GM12873 (cell line): Measurements from ENCODE around the gene SLC7A6.

ENCODE experiments used
- TF ChIP-seq, protein P1 (sequence below): IDR thresholded peaks from 2 replicates; pipeline ENCODE4 v1.5.1; 2012; ENCODE audit warnings: low read depth, mild to moderate bottlenecking, moderate library complexity, low read length, control low read depth; ENCODE audit not compliant: insufficient read depth; ENCODE audit errors: missing control alignments

Gene SLC7A6

DNA sequence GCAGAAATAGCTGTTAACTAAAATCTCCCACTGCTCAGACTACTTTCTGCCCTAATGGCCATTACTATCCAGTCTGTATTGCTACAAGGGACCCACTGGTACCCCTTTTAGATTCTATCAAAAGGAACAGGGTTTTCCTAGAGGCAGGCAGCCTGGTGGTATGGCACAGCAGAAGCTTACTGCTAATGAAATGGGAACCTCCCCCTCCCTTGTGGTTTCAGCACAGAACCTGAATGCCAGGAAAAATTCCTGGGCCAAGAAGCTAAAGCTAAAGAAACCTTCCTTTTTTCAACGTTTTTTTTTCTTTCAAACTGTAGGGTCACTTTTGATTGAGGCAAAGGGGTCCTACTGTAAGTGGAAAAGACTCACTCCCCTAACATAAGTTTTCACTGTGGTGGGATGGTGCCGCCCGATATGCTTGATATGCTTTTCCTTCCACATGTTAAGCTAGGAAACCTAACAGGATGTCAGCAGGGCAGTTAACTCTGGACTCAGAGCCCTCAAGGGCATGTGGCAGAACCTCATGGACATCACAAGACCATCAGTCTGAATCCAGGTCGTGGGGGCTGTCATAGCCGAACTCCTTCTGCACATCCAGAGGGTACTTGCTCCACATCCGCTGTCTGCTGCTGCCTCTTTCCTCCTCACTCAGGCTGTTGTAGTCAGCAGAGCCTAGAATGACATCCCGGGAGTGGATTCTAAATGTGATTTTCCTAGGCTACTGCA is 36.6 kb downstream of the SLC7A6 start:
- TF ChIP-seq, protein P1, sequence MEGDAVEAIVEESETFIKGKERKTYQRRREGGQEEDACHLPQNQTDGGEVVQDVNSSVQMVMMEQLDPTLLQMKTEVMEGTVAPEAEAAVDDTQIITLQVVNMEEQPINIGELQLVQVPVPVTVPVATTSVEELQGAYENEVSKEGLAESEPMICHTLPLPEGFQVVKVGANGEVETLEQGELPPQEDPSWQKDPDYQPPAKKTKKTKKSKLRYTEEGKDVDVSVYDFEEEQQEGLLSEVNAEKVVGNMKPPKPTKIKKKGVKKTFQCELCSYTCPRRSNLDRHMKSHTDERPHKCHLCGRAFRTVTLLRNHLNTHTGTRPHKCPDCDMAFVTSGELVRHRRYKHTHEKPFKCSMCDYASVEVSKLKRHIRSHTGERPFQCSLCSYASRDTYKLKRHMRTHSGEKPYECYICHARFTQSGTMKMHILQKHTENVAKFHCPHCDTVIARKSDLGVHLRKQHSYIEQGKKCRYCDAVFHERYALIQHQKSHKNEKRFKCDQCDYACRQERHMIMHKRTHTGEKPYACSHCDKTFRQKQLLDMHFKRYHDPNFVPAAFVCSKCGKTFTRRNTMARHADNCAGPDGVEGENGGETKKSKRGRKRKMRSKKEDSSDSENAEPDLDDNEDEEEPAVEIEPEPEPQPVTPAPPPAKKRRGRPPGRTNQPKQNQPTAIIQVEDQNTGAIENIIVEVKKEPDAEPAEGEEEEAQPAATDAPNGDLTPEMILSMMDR: no peak

DNA sequence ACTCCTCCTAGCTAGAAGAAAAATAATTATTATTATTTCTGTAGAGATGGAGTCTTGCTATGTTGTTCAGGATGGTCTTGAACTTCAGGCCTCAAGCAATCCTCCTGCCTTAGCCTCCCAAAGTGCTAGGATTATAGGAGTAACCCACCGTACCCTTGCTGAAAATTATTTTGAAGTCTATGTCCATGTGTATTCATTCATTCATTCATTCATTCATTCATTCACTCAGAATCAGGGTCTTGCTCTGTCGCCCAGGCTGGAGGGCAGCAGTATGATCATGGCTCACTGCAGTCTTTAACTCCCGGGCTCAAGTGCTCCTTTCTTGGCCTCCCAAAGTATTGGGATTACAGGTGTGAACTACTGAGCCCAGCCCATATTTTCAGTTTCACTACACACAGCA is 42.3 kb downstream of the SLC7A6 start:
- TF ChIP-seq, protein P1: no peak

DNA sequence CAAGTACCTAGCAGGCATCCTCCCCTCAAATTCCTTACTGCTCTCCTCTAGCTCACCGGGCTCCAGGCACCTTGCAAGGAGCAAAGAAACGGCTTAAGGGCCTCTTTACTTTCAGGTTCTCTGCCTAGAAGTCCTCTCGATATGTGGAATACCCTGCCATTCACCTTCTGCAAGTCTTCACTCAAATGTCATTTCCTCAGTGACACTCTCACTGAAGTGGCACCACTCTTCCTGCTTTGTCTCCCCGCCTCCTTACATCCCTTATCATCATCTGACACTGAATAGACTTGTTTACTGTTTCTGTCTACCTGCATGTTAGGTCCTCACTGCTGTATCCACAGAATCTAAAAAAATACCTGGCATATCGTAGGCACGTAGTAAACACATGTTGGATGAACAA is 45.5 kb downstream of the SLC7A6 start:
- TF ChIP-seq, protein P1: no peak

DNA sequence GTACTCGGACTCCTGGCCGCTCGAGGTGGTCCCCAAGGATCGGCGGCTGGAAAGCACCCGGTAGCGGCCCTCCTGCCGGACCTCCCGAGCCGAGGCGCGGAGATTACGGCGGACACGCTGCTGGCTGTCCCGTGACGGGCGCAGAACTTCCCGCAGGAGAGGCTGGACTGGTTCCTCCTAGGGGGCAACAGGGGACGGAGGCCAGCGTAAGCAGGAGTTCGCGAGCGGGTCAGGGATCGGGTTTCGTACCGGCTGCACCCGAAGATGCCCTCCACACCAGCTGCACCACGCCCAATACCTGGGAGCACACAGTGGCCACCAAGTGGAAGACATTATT is 46.1 kb downstream of the SLC7A6 start:
- TF ChIP-seq, protein P1: no peak

DNA sequence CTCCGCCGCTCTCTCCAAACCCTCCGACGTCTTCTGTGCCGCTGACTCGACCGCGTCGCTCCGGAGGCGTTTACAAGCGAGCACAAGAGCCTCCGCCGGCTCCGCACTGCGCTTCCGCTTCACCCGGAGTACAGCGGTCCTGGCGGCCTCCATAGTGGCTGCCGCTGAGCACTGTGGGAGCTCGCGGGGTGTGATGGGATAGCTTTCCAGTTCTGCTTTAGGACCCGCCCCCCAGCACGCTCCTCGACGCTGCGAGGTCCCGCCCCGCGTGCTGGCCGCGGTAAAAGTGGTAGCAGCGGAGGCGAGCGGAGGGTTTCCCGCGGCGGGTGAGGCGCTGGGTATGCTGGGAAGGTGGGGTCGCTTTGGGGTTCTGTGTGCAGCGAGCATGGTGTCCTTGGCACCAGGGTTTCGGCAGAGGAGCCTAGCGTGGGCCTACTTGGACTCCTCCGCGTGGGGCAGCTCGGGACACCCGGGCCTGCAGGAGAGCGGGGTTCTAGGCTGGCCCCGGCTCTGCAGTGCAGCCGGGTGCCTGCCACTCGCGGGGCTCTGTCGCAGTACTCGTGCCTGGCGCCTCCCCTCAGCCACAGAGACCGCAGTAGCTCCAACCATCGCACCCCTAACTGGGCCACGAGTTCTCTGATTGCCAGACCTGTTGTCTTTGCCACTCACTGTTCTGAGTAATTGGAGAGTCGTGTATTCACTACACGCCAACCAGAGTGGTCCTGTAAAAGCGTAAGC is 46.6 kb downstream of the SLC7A6 start, which contains the start of the genes PRMT7 and SLC7A6OS:
Gene PRMT7 (plus strand): TSS at position 246 of the 738 bp plus-strand sequence. CDS start 4,961 bp downstream, outside the sequence.
Gene SLC7A6OS (minus strand): TSS at position 173 of the 738 bp plus-strand sequence. CDS start 20 bp downstream, at position 153.
- TF ChIP-seq, protein P1: no peak

DNA sequence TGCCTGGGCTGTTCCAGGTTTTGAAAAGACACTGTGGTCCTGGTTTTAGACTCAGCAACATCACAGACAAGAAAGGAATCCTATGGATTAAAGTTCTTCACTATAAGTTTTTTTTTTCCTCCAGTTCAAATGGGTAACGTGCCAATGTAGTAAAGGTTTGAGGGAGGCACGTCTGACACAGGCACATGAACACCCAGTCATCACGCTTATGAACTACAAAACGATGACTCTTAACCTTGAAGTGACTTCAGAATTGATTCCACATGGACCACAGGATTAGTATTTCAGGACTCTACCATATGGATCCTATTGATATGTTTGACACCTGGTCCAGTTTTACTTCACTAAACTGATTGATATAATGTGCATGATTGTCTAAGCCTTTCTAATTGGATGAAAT is 48.8 kb downstream of the SLC7A6 start:
- TF ChIP-seq, protein P1: no peak

DNA sequence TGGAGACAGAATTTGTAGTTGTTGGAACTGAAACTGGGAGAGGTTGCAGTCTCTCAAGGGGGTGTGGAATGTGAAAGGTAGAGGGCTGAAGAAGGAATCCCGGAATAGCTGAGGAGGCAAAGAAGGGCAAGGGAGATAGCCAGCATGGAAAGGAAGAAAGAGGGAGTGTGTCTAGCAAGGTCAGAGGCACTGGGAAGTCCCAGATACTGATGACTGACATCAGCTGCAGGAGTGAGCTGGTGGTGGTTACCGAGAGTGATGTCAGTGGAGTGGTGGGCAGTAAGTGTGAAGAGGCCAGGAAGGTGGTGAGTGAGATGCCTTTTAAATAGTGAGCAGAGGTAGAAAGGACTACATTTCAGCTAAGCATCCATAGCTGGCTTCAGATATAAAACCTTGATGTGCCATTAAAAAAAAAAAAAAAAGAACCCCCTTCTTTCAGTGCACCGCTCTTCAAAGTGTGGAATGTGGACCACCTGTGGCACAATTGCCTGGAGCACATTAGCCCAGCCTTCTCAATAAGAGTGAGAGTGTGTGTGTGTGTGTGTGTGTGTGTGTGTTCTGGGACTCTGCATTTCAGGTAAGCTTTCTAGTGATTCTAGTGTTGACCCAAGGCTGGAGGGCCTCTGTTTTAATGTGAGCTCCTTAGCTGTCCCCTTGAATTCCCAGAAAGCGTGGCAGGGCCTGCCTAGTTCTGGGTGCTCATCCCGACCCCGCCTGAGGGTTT is 55.0 kb downstream of the SLC7A6 start:
- TF ChIP-seq, protein P1: no peak
